Lower leg skin (tissue), 4 donors: ENCODE measurements around the gene NF2. TPM values are rescaled to one million over a fixed set of nuclear protein-coding genes. Genes with fewer than 3 reads are reported as not detected.

Experiments
- DNase-seq, 2 donors: peaks; one replicate each; pipeline ENCODE4 v3.0.0-alpha.2; 2019; ENCODE audit warnings: low spot score in 2 of 2
- H3K4me3 ChIP-seq: fragments of 200-600 bp; sonication (generic); 2 replicates; pipeline ENCODE4 v1.5.1; 2017; ENCODE audit warnings: mild to moderate bottlenecking, low read depth; ENCODE audit not compliant: poor library complexity, severe bottlenecking
- CTCF ChIP-seq, 3 donors: fragments of 450-650 bp; IDR thresholded peaks; one replicate each; pipeline ENCODE4 v1.5.1; 2016; ENCODE audit warnings: antibody characterized with exemption in 3 of 3, mild to moderate bottlenecking in 3 of 3, moderate library complexity in 2 of 3
- POLR2A ChIP-seq, 2 donors: fragments of 450-650 bp; IDR thresholded peaks; one replicate each; pipeline ENCODE4 v1.6.1; 2016 to 2017; ENCODE audit warnings: antibody characterized with exemption in 2 of 2, mild to moderate bottlenecking in 1 of 2, moderate library complexity in 1 of 2
- WGBS, 2 donors: methylation state at CpG; one replicate each; pipeline ENCODE4 v1.1.5; 2018; 5-methylcytosine and 5-hydroxymethylcytosine counted together
- intact Hi-C: fragments of 100-400 bp; cut with DNase I; formaldehyde crosslinking; loops from one replicate; pipeline ENCODE4 v1.15.0; 2023; ENCODE audit warnings: low total_unique reads
- total RNA-seq, 4 donors: library from RNA; depleted of rRNA; stranded (reverse); fragments of >200 nt; gene quantifications; one replicate each; pipeline ENCODE4 v1.1.0, GENCODE V29; 2016

The NF2 gene
- total RNA-seq, 4 donors from 2014 or later = 16.7 to 32.0 (median 25.2) TPM

GRCh38 chr22:29631725-29632124 lies 28.3 kb downstream of the NF2 start:
- H3K4me3 ChIP-seq = no peak overlapping the region
- intact Hi-C loops = loop anchor here (10.0 kb wide), 2 partner anchors 373 to 453 kb away; partner anchors contain the start of gene HORMAD2
- DNase-seq = no peak
- 75 to 86% methylated on average over 1 of the region's 1 CpG for WGBS, 2 donors
- no peak for TF ChIP-seq CTCF (IDR thresholded peaks at IDR 0.05)
- TF ChIP-seq POLR2A (IDR thresholded peaks at IDR 0.05) = no peak

GRCh38 chr22:29632672-29633071 lies 29.2 kb downstream of the NF2 start:
- no peak overlapping the region for H3K4me3 ChIP-seq
- TF ChIP-seq POLR2A (IDR thresholded peaks at IDR 0.05) = no peak
- TF ChIP-seq CTCF (IDR thresholded peaks at IDR 0.05) = no peak
- intact Hi-C loops = loop anchor here (10.0 kb wide), 2 partner anchors 372 to 452 kb away; partner anchors contain the start of gene HORMAD2
- 92 to 96% methylated on average over 5 of the region's 5 CpGs for WGBS, 2 donors
- DNase-seq = no peak

- DNase-seq = no peak
- intact Hi-C loops = loop anchor here (10.0 kb wide), 2 partner anchors 371 to 451 kb away; partner anchors contain the start of gene HORMAD2
- WGBS, 2 donors = 77 to 80% methylated on average over 6 of the region's 6 CpGs
- TF ChIP-seq POLR2A (IDR thresholded peaks at IDR 0.05) = no peak
- no peak for TF ChIP-seq CTCF (IDR thresholded peaks at IDR 0.05)
- H3K4me3 ChIP-seq = no peak overlapping the region
These were observed 30.3 kb downstream of the NF2 start for GRCh38 chr22:29633514-29634312.

- H3K4me3 ChIP-seq = no peak overlapping the region
- whole genome bisulfite sequencing, 2 donors = 77 to 79% methylated on average over 2 of the region's 2 CpGs
- intact Hi-C loops = loop anchor here (5.0 to 10.0 kb wide), 3 partner anchors 370 to 577 kb away; partner anchors contain the start of gene HORMAD2
- no peak for TF ChIP-seq CTCF (IDR thresholded peaks at IDR 0.05)
- TF ChIP-seq POLR2A (IDR thresholded peaks at IDR 0.05) = no peak
- no peak for DNase-seq
These were observed 31.4 kb downstream of the NF2 start for GRCh38 chr22:29634847-29635246.

- no peak overlapping the region for H3K4me3 ChIP-seq
- intact Hi-C loops = loop anchor here (5.0 to 10.0 kb wide), 3 partner anchors 369 to 576 kb away; partner anchors contain the start of gene HORMAD2
- TF ChIP-seq POLR2A (IDR thresholded peaks at IDR 0.05) (no peak), CTCF (IDR thresholded peaks at IDR 0.05) (no peak)
- no peak for DNase-seq
- WGBS, 2 donors = 39 to 46% methylated on average over 3 of the region's 3 CpGs
These were observed 32.4 kb downstream of the NF2 start for GRCh38 chr22:29635734-29636357.
